ENCODE measurements around the gene WNT1.
A peak's percentile ranks its signal among the peaks of the same experiment; 100 is the strongest.

WNT1 gene

GRCh38 chr12:48978291-48978740, at the start of gene WNT1:
TSS of gene WNT1 (plus strand) at chr12:48978322. CDS start at chr12:48978651, 329 bp downstream.
- intact Hi-C loops (cut with DNase I), result no loop called here
- peak in 1 of 42 donors; percentile 30 for DNase-seq

GRCh38 chr12:48929551-48929950, 48.6 kb upstream of the WNT1 start:
- intact Hi-C loops (cut with DNase I), result no loop called here
- DNase-seq, result no peak

- no peak for DNase-seq
Measured at GRCh38 chr12:48930475-48930874, 47.6 kb upstream of the WNT1 start.

GRCh38 chr12:48932878-48933277, 45.2 kb upstream of the WNT1 start:
- intact Hi-C loops (cut with DNase I), result no loop called here
- no peak for DNase-seq

More at GRCh38 chr12:48930475-48930874, 47.6 kb upstream of the WNT1 start:
- intact Hi-C loops (cut with DNase I), result no loop called here

- intact Hi-C loops (cut with DNase I), result no loop called here
- no peak for DNase-seq
Measured at GRCh38 chr12:48933664-48934311, 44.3 kb upstream of the WNT1 start.

GRCh38 chr12:48934312-48934706, 43.8 kb upstream of the WNT1 start:
- intact Hi-C loops (cut with DNase I), result no loop called here
- DNase-seq, result peak in 2 of 42 donors; percentile 13 to 27

GRCh38 chr12:48936379-48936979, 41.6 kb upstream of the WNT1 start:
- intact Hi-C loops (cut with DNase I), result loop anchor here (5.0 kb wide), 1 partner anchor 79 kb away; no protein-coding TSS in a partner anchor
- DNase-seq, result peak; percentile 38 to 91 (median 78)

GRCh38 chr12:48937170-48937569, 41.0 kb upstream of the WNT1 start:
- no peak for DNase-seq
- intact Hi-C loops (cut with DNase I), result loop anchor here (5.0 kb wide), 1 partner anchor 80 kb away; no protein-coding TSS in a partner anchor

GRCh38 chr12:48938805-48939204, 39.3 kb upstream of the WNT1 start:
- intact Hi-C loops (cut with DNase I), result loop anchor here (5.0 kb wide), 1 partner anchor 82 kb away; no protein-coding TSS in a partner anchor
- peak in 17 of 42 donors; percentile 15 to 68 (median 32) for DNase-seq

GRCh38 chr12:48940181-48940580, 37.9 kb upstream of the WNT1 start:
- DNase-seq, result peak in 11 of 42 donors; percentile 8 to 66 (median 32)
- intact Hi-C loops (cut with DNase I), result no loop called here

GRCh38 chr12:48943221-48943620, 34.9 kb upstream of the WNT1 start:
- intact Hi-C loops (cut with DNase I), result no loop called here
- DNase-seq, result no peak

- DNase-seq, result no peak
- intact Hi-C loops (cut with DNase I), result no loop called here
Measured at GRCh38 chr12:48946205-48946604, 31.9 kb upstream of the WNT1 start.

GRCh38 chr12:48946943-48947342, 31.2 kb upstream of the WNT1 start:
- no peak for DNase-seq
- intact Hi-C loops (cut with DNase I), result no loop called here

- no peak for DNase-seq
- intact Hi-C loops (cut with DNase I), result no loop called here
Measured at GRCh38 chr12:48947727-48948126, 30.4 kb upstream of the WNT1 start.

- DNase-seq, result no peak
- intact Hi-C loops (cut with DNase I), result no loop called here
Measured at GRCh38 chr12:48952691-48953090, 25.4 kb upstream of the WNT1 start.

GRCh38 chr12:48954061-48954460, 24.1 kb upstream of the WNT1 start:
- peak in 7 of 42 donors; percentile 27 to 68 (median 46) for DNase-seq
- intact Hi-C loops (cut with DNase I), result no loop called here

GRCh38 chr12:48954841-48955501, 23.2 kb upstream of the WNT1 start:
- intact Hi-C loops (cut with DNase I), result no loop called here
- DNase-seq, result no peak

- peak; percentile 54 to 95 (median 83) for DNase-seq
- intact Hi-C loops (cut with DNase I), result no loop called here
Measured at GRCh38 chr12:48956279-48957140, 21.6 kb upstream of the WNT1 start.
